GM12892 (cell line): Measurements from ENCODE around the gene RBFOX1.

ENCODE experiments used
- DNase-seq: peaks from one replicate; pipeline ENCODE4 v3.0.0; 2011; ENCODE audit not compliant: insufficient read length
- FAIRE-seq: peaks from 2 replicates; lab custom pipeline; 2011; peaks lifted over from hg19 to GRCh38; lab: Jason Lieb, UNC
- POLR2A ChIP-seq: IDR thresholded peaks from 2 replicates; pipeline ENCODE4 v1.6.1; 2011; ENCODE audit warnings: low read depth, low read length, control low read depth
- POLR2AphosphoS5 ChIP-seq: IDR thresholded peaks from 2 replicates; pipeline ENCODE4 v1.6.1; 2011; ENCODE audit warnings: low read depth, low read length, control low read depth
- TAF1 ChIP-seq: IDR thresholded peaks from 2 replicates; pipeline ENCODE4 v1.6.1; 2011; ENCODE audit warnings: low read depth, mild to moderate bottlenecking, control low read depth, low read length, borderline replicate concordance

The RBFOX1 gene

GRCh38 chr16:7335991-7336634, 3.5 kb downstream of the RBFOX1 start:
- FAIRE-seq: no peak
- no peak for DNase-seq
- TF ChIP-seq POLR2A: no peak
- no peak for TF ChIP-seq POLR2AphosphoS5
- TF ChIP-seq TAF1: no peak

- no peak for DNase-seq
- FAIRE-seq: no peak
- TF ChIP-seq POLR2AphosphoS5: no peak
- TF ChIP-seq POLR2A: no peak
- TF ChIP-seq TAF1: no peak
Measured at GRCh38 chr16:7336742-7337141, 4.1 kb downstream of the RBFOX1 start.

GRCh38 chr16:7338826-7339225, 6.2 kb downstream of the RBFOX1 start:
- no peak for TF ChIP-seq TAF1
- TF ChIP-seq POLR2A: no peak
- TF ChIP-seq POLR2AphosphoS5: no peak
- DNase-seq: no peak
- FAIRE-seq: no peak

- FAIRE-seq: no peak
- TF ChIP-seq TAF1 (no peak), POLR2A (no peak), POLR2AphosphoS5 (no peak)
- no peak for DNase-seq
Measured at GRCh38 chr16:7339700-7340099, 7.1 kb downstream of the RBFOX1 start.

GRCh38 chr16:7340938-7341337, 8.3 kb downstream of the RBFOX1 start:
- TF ChIP-seq POLR2A (no peak), TAF1 (no peak)
- no peak for DNase-seq
- FAIRE-seq: no peak

DNA sequence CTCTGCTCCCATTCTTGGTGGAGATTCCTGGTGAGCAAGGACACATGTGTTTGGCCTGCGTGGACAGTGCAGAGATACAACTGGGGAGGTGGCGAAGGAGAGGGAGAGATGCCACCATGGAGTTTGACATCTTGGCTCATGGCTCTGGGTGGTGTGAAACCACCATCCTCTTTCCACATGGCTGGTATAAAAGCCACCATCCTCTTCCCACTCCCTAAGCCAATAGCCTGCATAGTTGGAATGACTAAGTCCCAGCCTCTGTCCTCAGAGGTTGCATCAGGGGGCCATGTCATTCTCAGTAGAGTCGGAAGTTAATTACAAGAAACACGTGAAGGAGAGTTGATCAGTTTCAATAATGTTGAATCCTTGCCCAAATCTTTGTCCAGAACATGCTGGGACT, 10.0 kb downstream of the RBFOX1 start:
- DNase-seq (no peak), FAIRE-seq (no peak)
- TF ChIP-seq POLR2AphosphoS5: no peak
- TF ChIP-seq TAF1: no peak
- no peak for TF ChIP-seq POLR2A

DNA sequence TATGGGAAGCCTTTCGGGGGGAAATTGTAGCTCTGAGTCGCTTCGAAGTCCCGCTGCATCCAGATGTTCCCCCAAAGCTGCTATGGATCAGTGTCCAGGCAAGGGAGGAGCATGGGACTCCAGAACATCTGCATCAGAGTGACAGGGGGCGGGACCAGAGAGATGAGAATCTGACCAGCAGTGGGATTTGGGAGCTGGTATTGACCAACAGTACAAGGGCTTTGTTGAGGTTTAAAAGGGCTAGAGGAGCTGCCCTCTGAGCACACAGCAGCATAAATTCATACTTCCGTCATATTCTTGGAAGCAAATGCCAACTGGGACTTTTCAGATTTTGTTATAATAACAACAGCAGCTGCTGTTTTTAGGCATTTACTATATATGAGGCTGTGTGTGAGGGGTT, 10.6 kb downstream of the RBFOX1 start:
- DNase-seq (no peak), FAIRE-seq (no peak)
- TF ChIP-seq POLR2AphosphoS5 (no peak), TAF1 (no peak), POLR2A (no peak)

GRCh38 chr16:7344830-7345780, 12.5 kb downstream of the RBFOX1 start:
- FAIRE-seq (no peak), DNase-seq (no peak)

DNA sequence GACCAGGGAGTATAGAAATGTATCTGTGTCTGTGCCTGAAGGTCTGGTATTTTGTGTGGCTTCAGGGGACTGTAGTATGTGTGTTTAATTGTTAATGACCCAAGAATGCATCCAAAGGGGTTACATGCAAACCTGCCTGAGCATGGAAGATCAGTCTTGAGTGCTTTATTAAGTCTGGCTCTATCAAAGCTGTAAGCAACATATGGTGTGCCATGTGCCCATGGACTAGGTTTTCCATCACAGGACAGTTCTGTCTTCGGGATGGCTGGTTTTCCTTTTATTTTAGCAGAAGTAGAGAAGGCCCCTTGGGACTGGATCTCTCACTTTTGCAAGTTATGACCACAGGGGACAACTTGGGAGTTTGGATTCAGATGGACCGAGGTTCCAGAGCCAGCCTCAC, 18.2 kb downstream of the RBFOX1 start:
- no peak for TF ChIP-seq POLR2AphosphoS5
- no peak for TF ChIP-seq POLR2A
- TF ChIP-seq TAF1: no peak
- DNase-seq: no peak
- FAIRE-seq: no peak

More at GRCh38 chr16:7344830-7345780, 12.5 kb downstream of the RBFOX1 start:
- no peak for TF ChIP-seq POLR2AphosphoS5
- no peak for TF ChIP-seq TAF1
- no peak for TF ChIP-seq POLR2A

DNA sequence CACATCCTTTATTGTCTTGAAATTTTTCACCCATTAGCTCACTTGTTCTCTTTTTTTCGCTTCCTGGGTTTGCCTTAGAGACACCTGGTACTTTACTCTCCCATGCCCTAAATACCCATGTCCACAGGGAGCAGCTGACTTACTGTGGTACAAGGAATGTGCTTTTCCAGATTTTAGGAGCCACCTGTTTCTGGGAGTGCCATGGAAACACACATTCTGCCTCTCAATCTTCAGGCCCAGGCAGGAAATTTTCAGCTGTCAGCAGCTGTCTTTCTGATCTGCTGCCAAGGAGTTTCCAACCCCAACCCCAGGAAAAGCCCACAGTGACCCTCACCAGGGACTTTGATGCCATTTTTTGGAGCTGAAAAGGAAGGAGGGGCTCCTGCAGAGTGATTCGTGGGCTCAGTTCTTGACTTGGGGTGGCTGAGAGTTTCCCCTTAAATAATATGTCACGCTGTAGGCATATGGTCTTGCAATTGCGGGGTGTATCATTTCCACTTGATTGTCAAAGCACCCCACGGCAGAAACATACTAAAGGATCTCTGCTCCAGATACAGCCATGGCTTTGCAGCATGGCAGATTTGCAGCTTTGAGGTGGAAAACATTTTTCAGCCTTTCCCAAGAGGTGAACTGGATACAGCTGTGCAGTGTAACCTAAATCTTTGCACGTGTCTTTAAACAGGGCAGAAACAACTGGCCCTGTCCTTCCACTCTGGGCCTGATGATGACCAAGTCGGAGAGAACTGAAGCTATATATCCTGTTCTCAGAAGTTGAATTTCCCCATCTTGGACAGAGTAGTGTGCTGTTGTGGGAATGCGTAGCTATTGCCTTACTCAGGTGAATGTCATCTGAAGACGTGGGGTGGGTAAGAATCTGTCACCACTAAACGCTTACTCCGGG, 19.2 kb downstream of the RBFOX1 start:
- TF ChIP-seq TAF1 (no peak), POLR2A (no peak), POLR2AphosphoS5 (no peak)
- no peak for DNase-seq
- no peak for FAIRE-seq

DNA sequence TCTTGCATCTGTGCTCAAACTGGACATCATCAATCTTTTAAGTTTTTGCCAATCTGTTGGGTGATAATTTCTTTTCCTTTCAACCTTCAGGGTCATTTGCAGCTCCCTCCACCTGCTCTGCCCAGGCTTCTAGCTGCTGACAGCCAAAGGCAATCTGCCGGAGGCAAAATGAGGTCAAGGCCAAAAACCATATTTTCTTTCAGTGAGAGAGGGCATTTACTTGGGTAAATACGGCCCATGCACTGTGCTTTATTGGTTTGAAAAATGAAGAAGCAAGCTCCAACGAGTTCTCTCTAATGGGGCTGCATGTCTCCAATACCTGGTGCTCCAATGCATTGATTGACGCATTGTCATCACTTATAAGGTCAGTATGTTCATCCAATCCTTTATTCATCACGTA, 23.1 kb downstream of the RBFOX1 start:
- DNase-seq (no peak), FAIRE-seq (no peak)
- TF ChIP-seq POLR2AphosphoS5 (no peak), TAF1 (no peak), POLR2A (no peak)
